DLD1 (cell line): Measurements from ENCODE around the gene G0S2.

Experiments
- in situ Hi-C: cut with HindIII; loops from 2 replicates; pipeline ENCODE4 v1.10.0; 2017; ENCODE audit warnings: low sequenced_read_pairs

G0S2 gene

GRCh38 chr1:209674957-209675564, at the start of gene G0S2:
G0S2 (plus strand) TSS chr1:209675412; CDS start chr1:209675685, 273 bp downstream.
- in situ Hi-C loops, result no loop called here

- in situ Hi-C loops, result no loop called here
These were observed 49.4 kb upstream of the G0S2 start for GRCh38 chr1:209625791-209626285.

- in situ Hi-C loops, result no loop called here
These were observed 48.7 kb upstream of the G0S2 start for GRCh38 chr1:209626346-209627026.

- in situ Hi-C loops, result no loop called here
These were observed 48.0 kb upstream of the G0S2 start for GRCh38 chr1:209627027-209627731.

- in situ Hi-C loops, result no loop called here
These were observed 47.4 kb upstream of the G0S2 start for GRCh38 chr1:209627732-209628196.

- in situ Hi-C loops, result no loop called here
These were observed 46.5 kb upstream of the G0S2 start for GRCh38 chr1:209628618-209629299.

- in situ Hi-C loops, result no loop called here
These were observed 45.4 kb upstream of the G0S2 start for GRCh38 chr1:209629621-209630382.

- in situ Hi-C loops, result no loop called here
These were observed 44.6 kb upstream of the G0S2 start for GRCh38 chr1:209630383-209631225.

- in situ Hi-C loops, result no loop called here
These were observed 41.7 kb upstream of the G0S2 start for GRCh38 chr1:209633335-209633997.

- in situ Hi-C loops, result no loop called here
These were observed 41.0 kb upstream of the G0S2 start for GRCh38 chr1:209634005-209634737.

- in situ Hi-C loops, result no loop called here
These were observed 39.4 kb upstream of the G0S2 start for GRCh38 chr1:209635850-209636249.

- in situ Hi-C loops, result no loop called here
These were observed 33.4 kb upstream of the G0S2 start for GRCh38 chr1:209641832-209642172.

GRCh38 chr1:209642816-209643215, 32.4 kb upstream of the G0S2 start:
- in situ Hi-C loops, result no loop called here

GRCh38 chr1:209643285-209644020, 31.8 kb upstream of the G0S2 start:
- in situ Hi-C loops, result no loop called here

- in situ Hi-C loops, result no loop called here
These were observed 29.4 kb upstream of the G0S2 start for GRCh38 chr1:209645574-209646452.

- in situ Hi-C loops, result no loop called here
These were observed 28.7 kb upstream of the G0S2 start for GRCh38 chr1:209646558-209646957.

- in situ Hi-C loops, result no loop called here
These were observed 28.1 kb upstream of the G0S2 start for GRCh38 chr1:209647156-209647555.
